ENCODE data around the gene MPP7. TPM values are rescaled to one million over a fixed set of nuclear protein-coding genes. Genes with fewer than 3 reads are reported as not detected.

The MPP7 gene
- total and polyA plus RNA-seq, 2 donors (not counting 3 experiments of a cell fraction or from before 2014, with no cell fraction given), result 0.17 to 0.73 TPM

- H3K27me3 ChIP-seq (ENCODE audit: control insufficient read depth in 2 of 2, insufficient read depth in 2 of 2, low read length in 2 of 2), result no peaks in the 10 kb centered on the region
- no peaks in the 10 kb centered on the region for H3K9me3 ChIP-seq (replicated peaks; ENCODE audit: control insufficient read depth, insufficient read depth, low read length)
- ChIA-PET POLR2A (no interaction called here), CTCF (interaction anchor here (2.1 kb wide), 1 partner anchor 25 kb away, joined by 8 read pairs; no protein-coding TSS in a partner anchor)
- H3K9me1 ChIP-seq (replicated peaks; ENCODE audit: control insufficient read depth, extremely low read depth, insufficient read depth, low read length), result no peaks in the 10 kb centered on the region
- dilution Hi-C loops (cut with MboI; ENCODE audit: extremely low pct_ligation_motif_present, low sequenced_read_pairs) (no loop called here), intact Hi-C loops (cut with micrococcal nuclease) (no loop called here)
- H3K27ac ChIP-seq (ENCODE audit: insufficient read depth, low read depth, low read length), result no peak overlapping the region
- no peak overlapping the region for H3K4me3 ChIP-seq (replicated peaks in 1 of 3; ENCODE audit: insufficient read depth in 1 of 3, low read depth in 1 of 3, low read length in 3 of 3)
- no peaks in the 10 kb centered on the region for H4K20me1 ChIP-seq (replicated peaks; ENCODE audit: control insufficient read depth, extremely low read depth, insufficient read depth, low read length)
- no peak for TF ChIP-seq POLR2AphosphoS5 (IDR thresholded peaks at IDR 0.05; ENCODE audit: insufficient read depth, low read depth, low read length)
- DNase-seq (ENCODE audit: low read depth, low spot score) (no peak), FAIRE-seq (no peak)
- H3K4me2 ChIP-seq (ENCODE audit: insufficient read depth, low read length), result no peak overlapping the region
- H3K79me2 ChIP-seq (ENCODE audit: control insufficient read depth, insufficient read depth, low read length), result no peaks in the 10 kb centered on the region
- no peak overlapping the region for H3K9ac ChIP-seq (replicated peaks; ENCODE audit: extremely low read depth, insufficient read depth, low read length)
- H3K36me3 ChIP-seq (ENCODE audit: control insufficient read depth in 2 of 2, extremely low read depth in 1 of 2, insufficient read depth in 2 of 2, low read length in 2 of 2), result no peaks in the 10 kb centered on the region
- BruUV-seq (replicated peaks), result no TSS peak
- no peak overlapping the region for H2AFZ ChIP-seq (ENCODE audit: low read depth, low read length)
- H3K4me1 ChIP-seq (ENCODE audit: control insufficient read depth, extremely low read depth, insufficient read depth, low read length), result no peaks in the 10 kb centered on the region
Observed at GRCh38 chr10:28266449-28267224, 36.2 kb downstream of the MPP7 start.

DNA sequence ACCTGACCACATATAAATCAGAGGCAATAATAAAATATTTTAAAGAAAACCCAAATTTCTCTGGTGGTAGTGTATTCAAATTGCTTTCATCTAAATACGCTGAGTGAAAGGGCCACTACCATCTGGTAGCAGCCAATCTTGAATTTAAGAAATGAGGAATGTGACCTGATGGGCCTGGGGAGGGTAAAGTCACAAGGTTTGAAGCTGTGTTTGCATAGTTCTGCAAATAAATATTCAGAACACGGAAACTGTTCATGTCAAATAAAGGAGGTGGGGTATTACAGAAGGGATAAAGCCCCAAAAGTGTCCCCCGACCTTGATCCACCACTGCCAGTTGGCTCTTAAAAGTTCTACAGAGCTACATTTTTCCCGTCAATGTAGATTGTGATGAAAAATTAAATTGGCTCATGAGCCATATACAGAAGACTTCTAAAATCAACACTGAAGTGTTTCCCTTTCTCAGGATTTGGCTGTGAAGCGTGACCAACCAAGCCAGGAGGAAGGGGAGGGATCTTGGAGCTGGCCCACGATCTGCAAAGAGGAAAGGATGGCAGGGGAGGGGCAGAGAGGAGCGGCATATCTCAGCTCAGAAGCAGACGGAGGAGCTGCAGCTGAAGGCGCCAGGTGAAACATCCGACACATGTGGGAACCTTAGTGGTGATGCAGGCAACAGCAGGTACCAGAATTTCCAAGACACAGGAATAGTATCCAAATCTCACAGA lies 39.6 kb downstream of the MPP7 start:
- POLR2A ChIA-PET, result no interaction called here
- H3K27ac ChIP-seq (ENCODE audit: insufficient read depth, low read depth, low read length), result no peak overlapping the region

More for the DNA sequence above, 39.6 kb downstream of the MPP7 start:
- H4K20me1 ChIP-seq (replicated peaks; ENCODE audit: control insufficient read depth, extremely low read depth, insufficient read depth, low read length), result no peaks in the 10 kb centered on the region
- intact Hi-C loops (cut with micrococcal nuclease) (no loop called here), dilution Hi-C loops (cut with MboI; ENCODE audit: extremely low pct_ligation_motif_present, low sequenced_read_pairs) (no loop called here)
- H3K9ac ChIP-seq (replicated peaks; ENCODE audit: extremely low read depth, insufficient read depth, low read length), result no peak overlapping the region
- no peaks in the 10 kb centered on the region for H3K27me3 ChIP-seq (ENCODE audit: control insufficient read depth in 2 of 2, insufficient read depth in 2 of 2, low read length in 2 of 2)
- no TSS peak for BruUV-seq (replicated peaks)
- H2AFZ ChIP-seq (ENCODE audit: low read depth, low read length), result peak overlapping the region; percentile 12
- no peaks in the 10 kb centered on the region for H3K79me2 ChIP-seq (ENCODE audit: control insufficient read depth, insufficient read depth, low read length)
- no peak for TF ChIP-seq FOS (IDR thresholded peaks at IDR 0.05; ENCODE audit: borderline replicate concordance, insufficient read depth, low read length)
- TF ChIP-seq, protein P1, sequence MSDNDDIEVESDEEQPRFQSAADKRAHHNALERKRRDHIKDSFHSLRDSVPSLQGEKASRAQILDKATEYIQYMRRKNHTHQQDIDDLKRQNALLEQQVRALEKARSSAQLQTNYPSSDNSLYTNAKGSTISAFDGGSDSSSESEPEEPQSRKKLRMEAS (IDR thresholded peaks at IDR 0.05; ENCODE audit: insufficient read depth, insufficient read length), result no peak
- no peak for TF ChIP-seq POLR2A (IDR thresholded peaks at IDR 0.05; ENCODE audit: low read depth, low read length)
- TF ChIP-seq EZH2 (IDR thresholded peaks at IDR 0.05; ENCODE audit: borderline replicate concordance, low read depth, low read length, severe bottlenecking), result no peak
- no peak for TF ChIP-seq JUN (IDR thresholded peaks at IDR 0.05; ENCODE audit: borderline replicate concordance, insufficient read depth, insufficient read length, low read depth)
- no peak for TF ChIP-seq MYC (IDR thresholded peaks at IDR 0.05; ENCODE audit: low read depth, low read length)
- no peak for TF ChIP-seq CTCF (IDR thresholded peaks at IDR 0.05; ENCODE audit: extremely low read depth in 1 of 2, insufficient read depth in 1 of 2, low read depth in 1 of 2, low read length in 2 of 2)
- no peak for TF ChIP-seq GATA2 (IDR thresholded peaks at IDR 0.05; ENCODE audit: insufficient read depth, insufficient read length, low read depth, low read length)
- no peak for TF ChIP-seq POLR2AphosphoS5 (IDR thresholded peaks at IDR 0.05; ENCODE audit: insufficient read depth, low read depth, low read length)
- no peaks in the 10 kb centered on the region for H3K4me1 ChIP-seq (ENCODE audit: control insufficient read depth, extremely low read depth, insufficient read depth, low read length)
- CTCF ChIA-PET, result interaction anchor here (1.2 to 1.7 kb wide), 2 partner anchors 10 to 130 kb away, joined by 3 to 4 read pairs; no protein-coding TSS in a partner anchor
- no peak overlapping the region for H3K4me3 ChIP-seq (replicated peaks in 1 of 3; ENCODE audit: insufficient read depth in 1 of 3, low read depth in 1 of 3, low read length in 3 of 3)
- DNase-seq (ENCODE audit: low read depth, low spot score) (no peak), FAIRE-seq (no peak)
- no peaks in the 10 kb centered on the region for H3K9me1 ChIP-seq (replicated peaks; ENCODE audit: control insufficient read depth, extremely low read depth, insufficient read depth, low read length)
- no peak overlapping the region for H3K4me2 ChIP-seq (ENCODE audit: insufficient read depth, low read length)
- H3K9me3 ChIP-seq (replicated peaks; ENCODE audit: control insufficient read depth, insufficient read depth, low read length), result no peaks in the 10 kb centered on the region
- no peaks in the 10 kb centered on the region for H3K36me3 ChIP-seq (ENCODE audit: control insufficient read depth in 2 of 2, extremely low read depth in 1 of 2, insufficient read depth in 2 of 2, low read length in 2 of 2)

Data from endothelial cell of umbilical vein (primary cell).